GM12874 (cell line): ENCODE measurements around the gene KIF25.

Experiments
- CTCF ChIP-seq: IDR thresholded peaks from 2 replicates; pipeline ENCODE4 v1.5.1; 2011; ENCODE audit warnings: low read depth, mild to moderate bottlenecking, control low read depth, low read length, moderate library complexity; ENCODE audit not compliant: insufficient read depth

The KIF25 gene

DNA sequence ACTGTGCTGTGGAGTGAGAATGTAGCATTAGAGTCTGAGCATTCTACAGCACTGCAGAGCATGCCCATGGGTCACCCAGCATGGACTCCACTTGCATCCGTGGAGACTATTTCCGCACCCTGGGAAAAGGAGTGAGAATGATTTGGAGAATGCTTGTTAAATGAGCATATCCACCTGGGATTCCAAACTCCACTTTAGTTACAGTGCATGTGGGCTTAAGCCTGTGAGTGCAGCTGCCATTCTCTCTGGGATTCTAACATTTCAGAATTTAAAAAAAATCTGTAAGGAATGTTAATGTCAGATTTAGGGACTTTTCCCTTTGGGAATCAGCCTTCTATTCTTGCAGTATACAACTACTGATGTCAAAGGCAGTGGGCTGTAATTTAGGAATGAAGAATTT lies 33.4 kb downstream of the KIF25 start:
- no peak for TF ChIP-seq CTCF

DNA sequence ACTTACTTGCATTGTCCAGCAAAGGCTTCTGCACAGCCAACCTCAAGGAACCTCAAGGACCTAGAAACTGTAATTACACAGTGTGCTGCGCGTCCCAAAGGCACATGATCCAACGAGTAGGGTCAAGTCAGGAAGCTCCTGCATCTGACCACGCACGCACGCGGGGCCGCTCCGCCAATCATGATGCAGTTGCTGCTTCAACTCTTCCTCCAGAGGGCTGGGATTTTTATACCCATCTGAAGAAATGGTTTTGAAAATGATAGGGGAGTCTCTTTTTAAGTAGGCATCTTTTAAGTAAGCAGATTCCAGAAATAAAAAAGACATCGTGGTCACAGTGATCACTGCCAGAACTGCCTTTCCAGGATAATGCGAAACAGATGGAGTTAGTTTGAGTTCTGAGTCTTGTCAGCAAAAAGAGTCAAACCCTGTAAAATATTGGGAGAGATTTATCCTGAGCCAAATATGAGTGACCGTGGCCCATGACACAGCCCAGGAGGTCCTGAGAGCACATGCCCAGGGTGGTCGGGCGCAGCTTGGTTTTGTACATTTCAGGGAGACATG lies 34.0 kb downstream of the KIF25 start:
- no peak for TF ChIP-seq CTCF

GRCh38 chr6:168032005-168032760 lies 34.7 kb downstream of the KIF25 start:
- TF ChIP-seq CTCF, result no peak

- no peak for TF ChIP-seq CTCF
Measured at GRCh38 chr6:168033791-168034190, 36.3 kb downstream of the KIF25 start.

DNA sequence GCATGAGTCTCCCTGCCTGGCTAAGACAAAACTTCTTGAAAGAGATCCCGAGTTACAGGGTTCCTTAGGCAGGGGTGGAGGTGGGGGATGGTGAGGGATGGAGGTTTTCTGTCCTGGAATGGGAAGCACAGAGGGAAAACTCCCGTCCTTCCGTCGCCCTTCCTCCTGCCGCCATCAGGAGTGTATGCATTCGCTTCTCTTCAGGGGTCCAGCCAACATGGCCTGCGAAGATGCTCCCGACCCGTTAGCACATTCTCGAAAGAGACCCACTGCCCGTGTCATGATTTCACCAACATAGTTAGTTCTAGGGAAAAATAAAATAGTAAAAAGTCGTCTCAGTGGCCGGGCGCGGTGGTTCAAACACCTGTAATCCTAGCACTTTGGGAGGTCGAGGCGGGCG lies 37.1 kb downstream of the KIF25 start:
- TF ChIP-seq CTCF, result no peak

GRCh38 chr6:168035098-168035660 lies 37.7 kb downstream of the KIF25 start:
- no peak for TF ChIP-seq CTCF

GRCh38 chr6:168035661-168036545 lies 38.4 kb downstream of the KIF25 start:
- no peak for TF ChIP-seq CTCF
